GM18867 (cell line): ENCODE results near the gene IRF5.
"Not testable (repeated sequence)": the region's sequence is repeated elsewhere in the genome, so short reads cannot be mapped to it uniquely, and the experiment has no call there.

Source experiments
- ATAC-seq: cut with Tn5 transposase; IDR thresholded peaks from one replicate; pipeline ENCODE4 v1.9.1; 2021; ENCODE audit warnings: mild to moderate bottlenecking, moderate library complexity; ENCODE audit not compliant: unreplicated experiment

IRF5 gene

GRCh38 chr7:128906001-128906765, 31.5 kb upstream of the IRF5 start:
- ATAC-seq, result no peak

GRCh38 chr7:128906766-128907559, 30.8 kb upstream of the IRF5 start:
- no peak for ATAC-seq

GRCh38 chr7:128908750-128909624, 28.7 kb upstream of the IRF5 start:
- ATAC-seq, result no peak

GRCh38 chr7:128909625-128910568, 27.8 kb upstream of the IRF5 start:
- ATAC-seq, result no peak

DNA sequence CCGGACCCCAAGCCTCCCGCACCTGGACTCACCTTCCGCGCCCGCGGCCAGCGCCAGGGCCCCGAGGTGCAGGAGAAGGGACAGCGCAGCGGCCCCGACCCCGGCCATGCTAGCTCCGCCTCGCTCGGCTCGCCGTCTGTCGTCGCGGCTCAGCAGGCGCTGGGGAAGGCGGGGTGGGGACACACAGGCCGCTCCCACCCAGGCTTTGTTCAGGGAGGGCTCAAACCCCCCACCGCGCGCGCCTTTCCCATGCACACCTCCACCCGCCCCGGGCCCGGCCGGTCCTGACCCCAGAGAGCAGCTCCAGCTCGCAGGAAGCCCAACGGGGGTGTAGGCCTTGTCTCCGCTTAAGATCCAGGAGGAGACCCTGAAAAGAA, 27.2 kb upstream of the IRF5 start, which contains the start of gene KCP:
Gene KCP (minus strand): TSS at position 141 of the 377 bp plus-strand sequence. CDS start 33 bp downstream, at position 108.
- ATAC-seq, result no peak

GRCh38 chr7:128911423-128912031, 26.2 kb upstream of the IRF5 start:
- ATAC-seq, result no peak

DNA sequence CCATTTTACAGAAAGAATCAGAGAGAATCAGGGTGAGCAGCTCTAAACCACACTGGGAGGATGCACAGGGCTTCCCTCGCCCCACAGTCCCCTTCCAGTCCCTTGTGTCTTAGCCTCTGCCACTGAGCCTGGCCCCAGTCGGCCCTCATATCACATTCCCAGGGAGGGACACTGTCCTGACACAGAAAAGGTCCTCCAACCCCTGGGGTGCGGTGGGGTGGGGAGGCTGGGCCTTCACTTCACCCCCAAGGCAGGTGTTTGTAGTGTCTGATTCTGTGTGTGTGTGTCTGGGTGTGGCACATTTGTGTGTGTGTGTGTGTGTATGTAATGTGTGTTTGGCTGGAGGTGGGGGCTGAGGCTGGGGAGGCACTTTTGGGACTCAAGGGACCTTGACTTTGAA, 25.4 kb upstream of the IRF5 start:
- ATAC-seq, result no peak

DNA sequence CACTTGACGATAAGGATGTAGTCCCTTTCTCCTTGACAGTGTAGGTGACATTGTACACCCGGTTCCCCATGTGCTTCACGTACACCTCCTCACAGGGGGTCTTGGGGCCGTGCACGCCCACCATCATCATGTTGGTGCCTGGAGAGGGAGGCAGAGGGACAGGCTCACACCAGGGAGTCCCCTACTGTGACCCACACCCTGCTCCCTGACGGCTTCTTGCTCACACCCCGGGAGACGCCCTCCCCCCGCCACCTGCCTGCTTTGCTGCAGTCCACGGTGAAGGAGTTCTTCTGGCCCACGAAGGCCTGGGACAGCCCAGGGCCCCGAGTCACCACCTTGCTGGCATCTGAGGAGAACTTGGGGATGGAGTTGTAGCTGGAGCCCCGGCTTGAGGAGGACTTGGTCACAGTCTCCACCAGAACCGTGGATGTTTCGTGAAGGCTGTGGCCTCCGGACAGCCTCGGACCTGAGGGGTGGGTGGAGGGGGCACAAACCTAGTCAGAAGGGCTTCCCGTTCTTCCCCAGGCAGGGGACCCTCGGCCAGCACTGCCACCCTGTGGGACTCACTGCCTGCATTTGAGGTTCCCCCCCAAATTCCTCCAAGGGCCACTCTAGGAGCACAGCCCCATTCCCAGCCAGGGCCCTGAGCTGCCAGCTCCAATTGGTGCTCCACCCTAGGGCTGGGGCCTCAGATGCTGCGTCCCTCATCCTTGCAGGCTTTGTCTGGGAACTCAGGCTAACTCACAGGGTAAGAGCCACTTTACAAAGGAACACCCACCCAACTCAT, 24.8 kb upstream of the IRF5 start:
- not testable (repeated sequence) for ATAC-seq

DNA sequence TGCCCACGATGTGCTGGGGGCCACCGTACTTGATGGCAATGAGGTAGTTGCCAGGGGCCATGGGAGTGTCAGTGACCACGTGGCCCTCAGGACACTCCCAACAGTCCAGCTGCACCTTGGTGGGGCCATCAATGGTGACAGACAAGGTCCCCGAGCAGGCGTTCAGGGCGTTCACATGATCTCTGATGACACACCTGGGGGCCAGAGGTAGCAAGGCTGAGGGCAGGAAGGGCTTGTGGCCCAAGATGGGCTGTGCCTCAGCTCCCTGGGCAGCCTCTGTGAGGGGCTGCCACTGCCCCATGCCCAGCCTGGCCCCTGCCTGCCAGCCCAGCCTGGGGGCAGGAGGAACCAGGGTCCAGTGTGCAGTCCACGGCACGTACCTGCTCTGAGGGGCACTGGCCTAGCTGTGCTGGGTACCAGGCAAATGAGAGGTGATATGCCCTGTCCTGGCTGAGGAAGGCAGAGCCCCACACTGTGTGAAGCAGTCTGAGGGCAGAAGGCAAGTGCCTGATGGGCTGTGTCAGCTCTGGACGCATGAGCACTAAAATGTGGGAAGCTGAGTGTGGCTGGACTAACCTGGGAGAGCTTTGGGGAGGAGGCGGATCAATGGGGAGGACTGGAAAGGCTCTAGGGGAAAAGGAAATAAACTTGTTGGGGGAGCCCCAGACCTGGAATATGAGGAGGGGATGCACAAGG, 23.7 kb upstream of the IRF5 start:
- no peak for ATAC-seq

- ATAC-seq, result no peak
These were observed 23.1 kb upstream of the IRF5 start for GRCh38 chr7:128914566-128915151.

DNA sequence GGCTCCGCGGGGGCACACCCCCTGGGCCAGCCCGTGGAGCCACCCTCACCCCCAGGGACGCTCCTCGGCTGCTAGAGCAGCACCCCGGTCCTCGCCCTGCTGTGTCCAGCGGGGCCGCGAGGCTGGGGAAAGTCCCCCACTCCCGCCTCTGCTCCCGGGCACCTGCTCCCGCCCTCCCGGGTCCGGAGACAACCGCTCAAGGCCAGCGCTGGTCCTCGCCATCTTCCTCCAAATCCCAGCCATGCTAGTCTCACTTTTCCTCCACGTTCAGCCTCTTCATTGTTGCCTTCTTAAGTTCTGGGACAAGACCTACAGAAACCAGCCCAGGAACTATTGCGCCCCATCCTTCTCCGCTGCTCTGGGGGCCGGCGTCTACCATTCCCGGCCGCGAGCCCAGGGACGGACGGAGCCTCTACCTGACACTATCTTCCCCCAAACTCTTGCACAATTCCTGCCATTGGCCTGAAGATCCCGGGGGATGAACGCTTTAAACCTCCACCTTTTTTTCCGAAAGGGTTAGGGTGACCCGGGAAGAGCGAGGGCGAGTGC, 22.4 kb upstream of the IRF5 start:
- no peak for ATAC-seq

DNA sequence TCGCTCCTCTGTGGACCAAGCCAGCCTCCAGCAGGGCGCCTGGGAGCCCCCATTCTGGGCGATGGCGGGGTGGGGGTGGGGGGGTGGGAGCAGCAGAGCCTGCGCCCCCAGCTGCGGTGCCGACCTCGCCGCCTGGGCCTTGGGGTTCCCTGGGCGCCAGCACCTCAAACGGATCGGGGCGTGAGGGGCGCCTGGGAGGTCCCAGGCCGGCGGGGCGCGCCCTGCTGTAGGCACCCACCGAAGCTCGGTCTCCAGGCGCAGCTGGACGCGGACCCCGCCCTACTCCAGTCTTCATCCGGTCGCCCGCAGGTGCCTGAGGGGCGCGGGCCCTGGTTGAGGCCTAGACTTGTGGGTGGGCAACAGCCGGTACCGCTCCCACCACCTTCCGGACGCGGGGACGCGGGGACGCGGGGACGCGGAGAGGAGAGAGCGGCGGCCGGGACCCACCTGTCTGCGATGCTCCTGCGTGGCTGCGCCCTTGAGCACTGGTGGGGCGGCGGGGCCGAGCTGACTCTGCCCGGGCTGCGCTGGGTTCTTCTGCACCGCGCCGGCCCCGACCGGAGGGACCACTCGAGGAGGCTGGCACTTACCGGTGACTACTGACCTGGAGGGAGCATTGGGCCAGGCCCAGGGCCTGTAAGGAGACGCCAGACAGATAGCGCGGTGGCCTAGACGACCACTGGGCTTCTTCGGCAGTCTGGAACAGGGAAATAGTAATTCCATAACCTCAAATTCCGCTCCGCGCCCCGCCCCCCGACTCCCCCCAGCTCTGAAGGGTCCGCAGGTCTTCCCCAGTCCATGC, 21.7 kb upstream of the IRF5 start:
- ATAC-seq, result no peak

DNA sequence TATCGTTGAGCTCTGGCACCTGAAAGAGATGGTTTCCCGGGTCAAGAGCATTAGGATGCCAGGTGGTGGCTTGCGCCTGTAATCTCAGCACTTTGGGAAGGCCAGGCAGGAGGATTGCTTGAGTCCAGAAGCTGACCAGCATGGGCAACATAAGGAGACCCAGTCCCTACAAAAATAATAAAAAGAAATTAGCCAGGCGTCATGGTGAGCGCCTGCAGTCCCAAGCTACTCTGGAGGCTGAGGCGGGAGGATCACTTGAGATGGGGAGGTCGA, 21.1 kb upstream of the IRF5 start:
- ATAC-seq, result no peak

DNA sequence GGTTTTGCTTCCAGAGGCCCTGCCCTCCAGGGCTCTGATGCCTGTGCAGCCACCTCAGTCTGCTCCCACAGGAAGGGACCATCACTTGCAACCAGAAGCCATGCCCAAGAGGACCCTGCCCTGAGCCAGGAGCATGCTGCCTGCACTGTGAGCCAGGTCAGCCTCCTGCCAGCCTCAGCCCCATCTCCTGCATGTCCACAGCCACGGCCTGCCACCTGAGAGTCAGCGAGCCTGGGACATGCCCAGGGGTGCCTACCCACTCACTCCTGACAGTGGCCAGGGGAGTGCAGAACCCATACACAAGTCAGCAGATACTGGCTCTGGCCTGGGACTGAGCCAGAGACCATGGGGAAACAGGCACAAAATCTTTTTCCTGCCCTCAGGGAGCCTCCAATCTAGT, 20.6 kb upstream of the IRF5 start:
- ATAC-seq, result no peak

DNA sequence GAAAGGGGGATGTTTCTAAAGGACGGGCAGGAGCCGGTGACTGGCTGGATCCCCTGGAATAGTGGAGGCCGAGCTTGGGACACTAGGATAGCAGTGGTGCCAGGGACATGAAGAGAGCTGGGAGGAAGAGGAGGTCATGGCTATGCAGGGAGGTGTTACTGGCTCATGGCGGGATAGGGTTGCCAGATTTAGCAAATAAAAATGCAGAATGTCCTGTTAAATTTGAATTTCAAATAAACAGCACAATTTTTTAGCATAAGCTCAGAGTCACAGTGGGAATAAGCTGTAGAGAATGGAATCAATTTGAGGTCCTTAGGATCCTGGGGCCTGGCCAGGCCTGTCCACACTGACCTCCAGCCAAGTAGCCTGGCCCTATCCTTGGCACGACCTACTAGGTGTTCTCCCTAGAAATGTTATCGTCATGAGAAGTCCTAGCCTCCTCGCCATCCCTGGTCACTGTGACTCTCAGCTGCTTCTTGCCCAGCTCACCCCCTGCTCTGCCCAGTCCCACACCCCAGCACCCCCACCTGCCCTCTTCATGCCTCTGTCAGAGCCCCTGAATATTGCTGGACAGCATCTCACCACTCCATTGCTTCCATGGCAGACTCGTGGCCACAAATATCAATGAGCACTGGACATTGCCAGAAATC, 19.6 kb upstream of the IRF5 start:
- no peak for ATAC-seq

DNA sequence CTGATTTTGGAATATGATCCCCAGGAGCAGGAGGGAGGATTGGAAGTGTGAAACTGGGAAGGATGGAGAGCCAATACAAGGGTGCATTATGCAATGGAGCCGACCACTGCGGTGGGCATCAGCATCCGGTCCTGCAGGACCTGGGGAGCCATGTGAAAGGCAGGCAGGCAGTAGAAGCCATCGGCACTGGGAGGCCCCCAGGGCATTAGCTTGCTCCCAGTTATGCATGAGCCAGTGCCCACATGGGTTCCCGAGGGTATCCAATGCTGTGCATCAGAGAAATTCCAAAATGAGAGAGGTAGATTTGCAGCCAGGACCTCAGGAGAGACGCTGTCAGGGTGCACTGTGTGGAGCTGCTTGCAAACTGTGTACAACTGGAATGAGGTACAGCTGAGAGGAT, 18.5 kb upstream of the IRF5 start:
- ATAC-seq, result no peak
